WTC11 (cell line): ENCODE results near the gene PRKN.

Source experiments
- CTCF ChIP-seq: fragments of 200-600 bp; IDR thresholded peaks from 2 replicates; pipeline ENCODE4 v1.8.0; 2022; ENCODE audit warnings: antibody characterized with exemption
- JUN ChIP-seq: sonication (generic); formaldehyde crosslinking; IDR thresholded peaks from 2 replicates; pipeline ENCODE4 v1.8.0; 2023; ENCODE audit warnings: mild to moderate bottlenecking, missing genetic modification reagents
- KAT7 ChIP-seq: sonication (generic); formaldehyde crosslinking; IDR thresholded peaks from 2 replicates; pipeline ENCODE4 v1.8.1; 2023; ENCODE audit warnings: missing genetic modification reagents, mild to moderate bottlenecking, borderline replicate concordance
- MXD4 ChIP-seq: fragments of 250-450 bp; sonication (Bioruptor Pico); IDR thresholded peaks from 2 replicates; pipeline ENCODE4 v1.8.0; 2021; ENCODE audit warnings: mild to moderate bottlenecking, moderate library complexity, borderline replicate concordance

GRCh38 chr6:162468326-162468725 is 259.2 kb downstream of the PRKN start:
- TF ChIP-seq CTCF (no peak), MXD4 (CRISPR knock-in tag) (no peak), JUN (CRISPR knock-in tag) (no peak), KAT7 (CRISPR knock-in tag) (no peak)
